Tibial nerve (tissue), 4 donors: Measurements from ENCODE around the gene SERPING1. TPM values are rescaled to one million over a fixed set of nuclear protein-coding genes. Genes with fewer than 3 reads are reported as not detected.

Experiments used
- DNase-seq, 2 donors: peaks; one replicate each; pipeline ENCODE4 v3.0.0-alpha.2; 2019; ENCODE audit warnings: low spot score in 2 of 2
- H3K27ac ChIP-seq, 4 donors: fragments of 200-600 bp; sonication (generic) in 3 of 4; one replicate each; pipeline ENCODE4 v1.5.1; 2017 to 2019; ENCODE audit warnings: mild to moderate bottlenecking in 1 of 4
- H3K27me3 ChIP-seq, 2 donors: fragments of 200-600 bp; sonication (generic) in 1 of 2; one replicate each; pipeline versions ENCODE4 v1.5.1 to v1.6.0; 2017 to 2019
- H3K36me3 ChIP-seq, 3 donors: fragments of 200-600 bp; sonication (generic); one replicate each; pipeline ENCODE4 v1.5.1; 2018 to 2019
- H3K4me1 ChIP-seq, 4 donors: fragments of 200-600 bp; sonication (generic) in 3 of 4; one replicate each; pipeline ENCODE4 v1.5.1; 2017 to 2019
- H3K4me3 ChIP-seq, 4 donors: fragments of 200-600 bp; sonication (generic) in 3 of 4; one replicate each; pipeline ENCODE4 v1.5.1; 2017 to 2019; ENCODE audit warnings: mild to moderate bottlenecking in 1 of 4, moderate library complexity in 1 of 4
- H3K9me3 ChIP-seq, 4 donors: fragments of 200-600 bp; sonication (generic) in 3 of 4; one replicate each; pipeline ENCODE4 v1.5.1; 2017 to 2019
- EP300 ChIP-seq, 2 donors: sonication (generic); formaldehyde crosslinking; IDR thresholded peaks; one replicate each; pipeline ENCODE4 v1.6.1; 2017; ENCODE audit warnings: antibody characterized with exemption in 2 of 2, mild to moderate bottlenecking in 1 of 2
- POLR2A ChIP-seq, 2 donors: fragments of 450-650 bp; IDR thresholded peaks; one replicate each; pipeline ENCODE4 v1.6.1; 2017; ENCODE audit warnings: antibody characterized with exemption in 2 of 2, mild to moderate bottlenecking in 2 of 2, moderate library complexity in 2 of 2
- WGBS, 2 donors: methylation state at CpG; one replicate each; pipeline ENCODE4 v1.1.5; 2018; 5-methylcytosine and 5-hydroxymethylcytosine counted together
- total RNA-seq, 4 donors: library from RNA; depleted of rRNA; stranded (reverse); fragments of >200 nt; gene quantifications; one replicate each; pipeline ENCODE4 v1.1.0, GENCODE V29; 2016
- TF ChIP-seq, protein P1 (sequence below), 5 experiments: fragments of 200-600 bp in 3 of 5; fragments of 450-650 bp in 2 of 5; sonication (generic) in 3 of 5; IDR thresholded peaks; one replicate each; pipeline ENCODE4 v1.5.1; 2016 to 2019; ENCODE audit warnings: antibody characterized with exemption in 5 of 5, mild to moderate bottlenecking in 3 of 5, moderate library complexity in 2 of 5

Gene SERPING1
- total RNA-seq, 4 donors from 2014 or later, result 508 to 826 (median 607) TPM

DNA sequence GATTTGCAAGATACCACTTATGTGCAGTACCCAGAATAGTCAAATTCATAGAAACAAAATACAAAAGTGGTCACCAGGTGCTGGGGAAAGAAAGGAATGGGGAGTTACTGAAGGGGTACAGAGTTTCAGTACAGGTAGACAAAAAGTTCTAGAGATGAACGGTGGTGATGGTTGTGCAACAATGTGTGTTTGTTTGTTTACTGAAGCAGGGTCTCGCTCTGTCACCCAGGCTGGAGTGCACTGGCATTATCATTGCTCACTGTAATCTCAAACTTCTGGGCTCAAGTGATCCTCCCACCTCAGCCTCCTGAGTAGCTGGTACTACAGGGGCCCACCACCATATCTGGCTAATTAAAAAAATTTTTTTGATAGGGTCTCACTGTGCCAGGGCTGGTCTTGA lies 42.1 kb upstream of the SERPING1 start:
- Histone ChIP-seq H3K36me3 (peaks cover 0 to 95% (median 12%) of the 10 kb centered on the region in 3 donors), H3K9me3 (no peaks in the 10 kb centered on the region), H3K27me3 (no peaks in the 10 kb centered on the region), H3K4me3 (no peak overlapping the region), H3K27ac (no peak overlapping the region), H3K4me1 (no peaks in the 10 kb centered on the region)
- 92% methylated on average over 2 of the region's 2 CpGs for WGBS, 2 donors
- no peak for DNase-seq
- TF ChIP-seq, protein P1, sequence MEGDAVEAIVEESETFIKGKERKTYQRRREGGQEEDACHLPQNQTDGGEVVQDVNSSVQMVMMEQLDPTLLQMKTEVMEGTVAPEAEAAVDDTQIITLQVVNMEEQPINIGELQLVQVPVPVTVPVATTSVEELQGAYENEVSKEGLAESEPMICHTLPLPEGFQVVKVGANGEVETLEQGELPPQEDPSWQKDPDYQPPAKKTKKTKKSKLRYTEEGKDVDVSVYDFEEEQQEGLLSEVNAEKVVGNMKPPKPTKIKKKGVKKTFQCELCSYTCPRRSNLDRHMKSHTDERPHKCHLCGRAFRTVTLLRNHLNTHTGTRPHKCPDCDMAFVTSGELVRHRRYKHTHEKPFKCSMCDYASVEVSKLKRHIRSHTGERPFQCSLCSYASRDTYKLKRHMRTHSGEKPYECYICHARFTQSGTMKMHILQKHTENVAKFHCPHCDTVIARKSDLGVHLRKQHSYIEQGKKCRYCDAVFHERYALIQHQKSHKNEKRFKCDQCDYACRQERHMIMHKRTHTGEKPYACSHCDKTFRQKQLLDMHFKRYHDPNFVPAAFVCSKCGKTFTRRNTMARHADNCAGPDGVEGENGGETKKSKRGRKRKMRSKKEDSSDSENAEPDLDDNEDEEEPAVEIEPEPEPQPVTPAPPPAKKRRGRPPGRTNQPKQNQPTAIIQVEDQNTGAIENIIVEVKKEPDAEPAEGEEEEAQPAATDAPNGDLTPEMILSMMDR (IDR thresholded peaks at IDR 0.05), result no peak
- no peak for TF ChIP-seq EP300 (IDR thresholded peaks at IDR 0.05)
- TF ChIP-seq POLR2A (IDR thresholded peaks at IDR 0.05), result no peak

DNA sequence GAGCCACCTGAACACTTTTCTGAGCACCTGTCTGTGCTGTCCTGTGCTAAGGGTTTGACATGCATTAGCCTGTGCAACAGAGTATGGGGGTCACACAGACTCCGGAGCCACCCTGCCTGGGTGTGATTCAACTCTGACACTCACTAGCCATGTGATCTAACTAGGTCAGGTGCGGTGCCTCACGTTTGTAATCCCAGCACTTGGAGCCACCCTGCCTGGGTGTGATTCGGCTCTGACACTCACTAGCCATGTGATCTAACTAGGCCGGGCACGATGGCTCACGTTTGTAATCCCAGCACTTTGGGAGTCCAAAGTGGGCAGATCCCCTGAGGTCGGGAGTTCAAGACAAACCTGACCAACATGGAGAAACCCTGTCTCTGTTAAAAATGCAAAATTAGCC lies 41.4 kb upstream of the SERPING1 start:
- peaks cover 0 to 89% (median 10%) of the 10 kb centered on the region in 3 donors for H3K36me3 ChIP-seq
- WGBS, 2 donors, result 85 to 92% methylated on average over 8 of the region's 8 CpGs
- TF ChIP-seq EP300 (IDR thresholded peaks at IDR 0.05) (no peak), POLR2A (IDR thresholded peaks at IDR 0.05) (no peak)
- TF ChIP-seq, protein P1 (IDR thresholded peaks at IDR 0.05), result no peak

DNA sequence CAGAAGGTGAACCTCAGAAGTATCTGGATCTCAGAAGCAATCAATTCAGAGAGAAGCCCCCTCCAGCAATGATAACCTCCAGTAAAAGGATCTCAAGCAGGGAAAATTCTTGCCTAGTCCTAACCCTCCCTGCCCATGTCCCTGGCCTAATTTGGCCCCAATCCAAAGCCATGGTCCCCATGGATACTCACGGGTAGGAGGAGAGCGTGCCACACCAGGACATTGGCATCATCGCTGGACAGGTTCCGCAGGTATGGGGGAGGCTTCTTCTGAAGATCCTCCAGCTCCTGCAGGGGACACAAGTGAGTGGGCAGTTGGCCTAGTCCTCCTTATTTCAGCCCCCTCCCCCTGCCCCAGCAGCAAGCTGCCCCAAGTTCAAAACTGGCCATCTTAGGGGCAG lies 37.3 kb upstream of the SERPING1 start:
- no peak overlapping the region for H3K27ac ChIP-seq
- no peak overlapping the region for H3K4me3 ChIP-seq
- 87 to 100% methylated on average over 4 of the region's 4 CpGs for WGBS, 2 donors
- H3K9me3 ChIP-seq, result no peaks in the 10 kb centered on the region
- H3K36me3 ChIP-seq, result peaks cover 0 to 56% (median 0%) of the 10 kb centered on the region in 3 donors
- TF ChIP-seq EP300 (IDR thresholded peaks at IDR 0.05) (no peak), POLR2A (IDR thresholded peaks at IDR 0.05) (no peak)
- TF ChIP-seq, protein P1 (IDR thresholded peaks at IDR 0.05), result no peak
- H3K4me1 ChIP-seq, result peaks cover 0 to 23% (median 1%) of the 10 kb centered on the region in 4 donors
- no peaks in the 10 kb centered on the region for H3K27me3 ChIP-seq
- no peak for DNase-seq

More for the DNA sequence above, 41.4 kb upstream of the SERPING1 start:
- Histone ChIP-seq H3K4me1 (no peaks in the 10 kb centered on the region), H3K9me3 (no peaks in the 10 kb centered on the region), H3K27ac (no peak overlapping the region), H3K27me3 (no peaks in the 10 kb centered on the region), H3K4me3 (no peak overlapping the region)
- DNase-seq, result no peak

DNA sequence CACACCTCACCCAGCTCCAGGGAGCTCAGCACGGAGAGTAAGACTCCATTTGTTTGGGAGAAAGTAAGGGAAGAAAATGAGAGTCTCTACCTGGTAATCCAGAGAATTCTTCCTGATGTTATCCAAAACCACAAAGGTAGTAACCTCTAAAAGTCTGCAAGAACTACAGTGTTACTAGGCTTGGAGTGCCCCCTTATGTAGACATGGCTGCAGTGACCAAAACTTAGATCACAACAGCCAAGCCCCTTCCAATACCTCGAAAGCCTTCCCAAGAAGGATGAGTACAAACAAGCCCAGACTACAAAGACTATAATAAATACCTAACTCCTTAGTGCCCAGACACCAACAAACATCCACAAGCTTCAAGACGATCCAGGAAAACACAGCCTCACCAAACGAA lies 34.9 kb upstream of the SERPING1 start:
- no peak overlapping the region for H3K27ac ChIP-seq
- no peak overlapping the region for H3K4me3 ChIP-seq
- DNase-seq, result no peak
- TF ChIP-seq POLR2A (IDR thresholded peaks at IDR 0.05), result no peak
- no peak for TF ChIP-seq EP300 (IDR thresholded peaks at IDR 0.05)
- TF ChIP-seq, protein P1 (IDR thresholded peaks at IDR 0.05), result no peak
- 61 to 63% methylated on average over 4 of the region's 4 CpGs for WGBS, 2 donors
- H3K4me1 ChIP-seq, result peaks cover 0 to 42% (median 13%) of the 10 kb centered on the region in 4 donors
- H3K36me3 ChIP-seq, result peaks cover 0 to 31% (median 0%) of the 10 kb centered on the region in 3 donors
- no peaks in the 10 kb centered on the region for H3K27me3 ChIP-seq
- no peaks in the 10 kb centered on the region for H3K9me3 ChIP-seq

DNA sequence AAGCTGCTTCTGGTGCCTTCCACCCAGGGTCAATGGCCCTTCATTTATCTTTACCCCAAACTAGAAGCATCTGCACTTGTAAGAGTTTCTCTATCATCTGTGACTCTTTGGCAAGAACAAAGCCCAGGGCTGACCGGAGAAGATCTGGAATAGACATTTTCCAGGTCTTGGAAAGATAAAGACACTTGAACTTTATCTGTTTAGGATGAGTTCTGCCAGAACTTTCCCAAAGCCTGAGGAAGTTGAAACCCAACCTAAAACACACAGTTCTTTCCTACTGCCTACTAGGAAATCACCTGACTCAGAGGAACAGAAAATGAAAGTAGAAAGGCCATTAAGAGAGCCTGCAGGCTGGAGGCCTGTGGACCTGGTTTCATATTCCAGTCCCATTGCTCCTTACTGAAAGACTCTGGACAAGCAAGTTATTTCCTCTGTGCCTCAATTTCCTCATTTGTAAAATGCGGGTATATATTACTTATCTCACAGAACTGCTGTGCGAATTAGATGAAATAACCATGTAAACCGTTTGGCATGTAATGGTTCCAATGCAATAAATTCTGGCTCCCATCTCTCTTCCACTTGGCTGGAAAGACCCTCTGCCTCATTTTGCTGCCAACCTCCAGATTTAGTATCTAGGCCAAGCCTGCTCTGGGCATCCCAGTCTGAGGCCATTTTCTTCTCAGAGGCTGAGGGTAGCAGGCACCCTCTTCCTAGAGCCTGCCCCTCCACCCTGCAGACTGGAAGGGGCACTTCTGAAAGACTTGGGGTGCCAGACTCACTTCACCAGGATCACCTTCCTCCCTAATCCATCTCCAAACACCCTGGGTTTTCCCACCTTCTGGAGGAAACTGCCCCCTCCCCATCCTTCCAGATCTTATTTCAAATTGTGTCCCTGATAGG lies 31.2 kb upstream of the SERPING1 start:
- Histone ChIP-seq H3K9me3 (no peaks in the 10 kb centered on the region), H3K27ac (peak overlapping the region; percentile 74 to 93 (median 88)), H3K4me3 (peak overlapping the region; percentile 80 to 95 (median 85)), H3K27me3 (no peaks in the 10 kb centered on the region), H3K36me3 (peaks cover 0 to 8% (median 0%) of the 10 kb centered on the region in 3 donors), H3K4me1 (peaks cover 0 to 60% (median 13%) of the 10 kb centered on the region in 4 donors)
- TF ChIP-seq POLR2A (IDR thresholded peaks at IDR 0.05), result peak in 1 of 2 donors; percentile 25
- TF ChIP-seq, protein P1 (IDR thresholded peaks at IDR 0.05), result no peak
- TF ChIP-seq EP300 (IDR thresholded peaks at IDR 0.05), result peak; percentile 20 to 76
- DNase-seq, result peak in 1 of 2 donors; percentile 39
- WGBS, 2 donors, result 52 to 58% methylated on average over 4 of the region's 4 CpGs
